ENCODE results near the gene OPN1SW.

OPN1SW gene

GRCh38 chr7:128732521-128733277 lies 42.9 kb downstream of the OPN1SW start:
- no peak for DNase-seq (ENCODE audit: low read depth)

- DNase-seq (ENCODE audit: low read depth), result no peak
Observed at GRCh38 chr7:128731184-128731583, 44.4 kb downstream of the OPN1SW start.

DNA sequence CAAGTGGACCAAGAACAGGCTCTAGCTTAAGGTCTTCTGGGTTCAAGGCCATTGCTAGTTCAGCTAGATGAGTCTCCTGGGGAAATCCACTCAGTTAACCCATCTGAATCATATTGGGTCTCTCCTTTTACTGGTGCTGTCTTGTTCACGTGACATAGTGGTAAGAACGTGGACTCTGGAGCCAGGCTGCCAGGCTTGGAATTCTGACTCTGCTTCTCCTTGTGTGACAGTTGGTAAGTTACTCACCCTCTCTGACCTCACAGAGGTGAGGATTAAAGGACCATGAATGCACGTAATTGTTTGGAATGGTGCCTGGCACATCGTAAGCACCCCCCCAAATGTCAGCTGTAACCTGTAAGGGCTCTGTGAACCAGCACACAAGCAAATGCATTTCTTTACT lies 46.1 kb downstream of the OPN1SW start:
- DNase-seq (ENCODE audit: low read depth), result no peak

DNA sequence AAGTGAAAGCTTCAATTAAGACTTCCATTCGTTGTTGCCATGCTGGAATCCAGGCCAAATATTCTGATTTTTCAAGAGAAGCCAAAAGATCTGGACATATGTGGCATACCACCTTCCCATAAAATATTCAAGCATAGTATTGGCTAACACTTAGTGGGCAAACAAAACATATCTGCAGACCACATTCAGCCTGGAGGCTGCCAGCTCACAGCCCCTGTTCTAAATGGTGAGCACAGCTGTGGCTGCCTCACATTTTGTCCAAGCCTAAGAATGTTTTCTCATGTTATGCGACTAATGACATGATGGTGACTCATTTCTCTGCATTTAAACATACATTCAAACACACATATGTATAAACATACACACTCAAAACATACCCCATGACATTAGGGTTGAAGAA lies 47.0 kb downstream of the OPN1SW start:
- no peak for DNase-seq (ENCODE audit: low read depth)

- DNase-seq (ENCODE audit: low read depth), result no peak
Observed at GRCh38 chr7:128727239-128727638, 48.4 kb downstream of the OPN1SW start.

- no peak for DNase-seq (ENCODE audit: low read depth)
Observed at GRCh38 chr7:128726737-128727072, 48.9 kb downstream of the OPN1SW start.

DNA sequence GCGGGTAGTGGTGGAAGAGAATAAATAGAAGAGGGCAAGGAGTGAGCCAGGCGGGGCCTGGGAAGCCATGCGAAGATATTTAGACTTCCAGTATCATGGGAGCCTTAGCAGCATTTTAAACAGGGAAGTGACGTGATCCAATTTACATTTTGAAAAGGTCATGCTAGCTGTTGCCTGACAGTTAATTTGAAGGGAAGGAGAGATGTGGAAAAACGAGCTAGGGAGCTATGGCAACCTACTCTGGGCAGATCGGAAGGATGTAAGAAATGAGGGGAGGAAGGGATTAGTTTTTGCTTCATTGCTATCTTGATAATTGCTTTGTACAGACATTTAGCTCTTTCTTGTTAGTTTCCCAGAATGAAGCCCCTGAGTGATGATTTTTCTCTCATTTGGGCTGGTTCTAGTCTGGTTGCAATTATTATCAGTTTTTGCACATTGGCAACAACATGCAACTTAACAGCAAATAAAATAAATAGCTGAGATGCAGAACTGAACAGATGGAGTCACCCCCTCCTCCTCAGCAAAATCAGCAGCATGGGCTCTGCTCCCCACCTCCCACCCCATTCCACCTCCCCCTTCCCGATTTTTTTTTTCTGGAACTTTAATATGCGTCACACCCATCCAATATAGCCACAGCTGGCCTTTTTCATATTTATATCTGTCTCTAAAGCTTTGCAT lies 49.4 kb downstream of the OPN1SW start:
- no peak for DNase-seq (ENCODE audit: low read depth)

DNA sequence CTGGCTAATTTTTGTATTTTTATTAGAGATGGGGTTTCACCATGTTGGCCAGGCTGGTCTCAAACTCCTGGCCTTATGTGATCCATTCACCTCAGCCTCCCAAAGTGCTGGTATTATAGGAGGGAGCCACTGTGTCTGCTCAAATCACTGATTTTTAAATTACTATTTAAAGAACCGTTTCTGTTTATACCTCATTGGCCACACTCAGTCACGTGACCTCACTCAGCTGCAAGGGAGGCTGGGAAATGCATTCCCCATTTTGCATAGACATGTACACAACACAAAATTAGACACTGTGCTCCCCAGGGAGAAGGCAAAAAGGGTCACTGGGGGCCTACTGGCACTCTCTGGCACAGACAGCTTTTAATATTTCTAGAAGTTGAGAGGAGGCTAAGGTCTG lies 50.1 kb downstream of the OPN1SW start:
- no peak for DNase-seq (ENCODE audit: low read depth)

DNA sequence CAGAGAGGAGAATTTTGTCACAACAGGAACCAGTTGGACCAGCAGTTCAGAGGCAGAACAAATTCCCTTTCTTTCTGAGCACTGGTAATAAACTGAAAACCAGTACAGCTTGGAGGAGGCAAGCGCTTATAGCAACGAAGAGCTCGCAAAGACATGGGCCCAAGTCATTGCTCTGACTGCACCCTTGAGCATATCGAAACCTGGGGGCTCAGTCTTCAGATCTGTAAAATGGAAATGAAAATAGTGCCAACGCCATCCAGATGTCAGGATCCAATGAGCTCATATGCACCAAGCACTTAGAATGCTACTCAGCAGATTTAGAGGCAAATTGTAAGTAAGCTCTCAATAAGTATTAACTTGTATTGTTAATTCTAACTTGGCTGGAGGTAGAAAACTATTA lies 50.9 kb downstream of the OPN1SW start:
- DNase-seq (ENCODE audit: low read depth), result no peak
